ENCODE results near the gene NDUFA12.

DNA sequence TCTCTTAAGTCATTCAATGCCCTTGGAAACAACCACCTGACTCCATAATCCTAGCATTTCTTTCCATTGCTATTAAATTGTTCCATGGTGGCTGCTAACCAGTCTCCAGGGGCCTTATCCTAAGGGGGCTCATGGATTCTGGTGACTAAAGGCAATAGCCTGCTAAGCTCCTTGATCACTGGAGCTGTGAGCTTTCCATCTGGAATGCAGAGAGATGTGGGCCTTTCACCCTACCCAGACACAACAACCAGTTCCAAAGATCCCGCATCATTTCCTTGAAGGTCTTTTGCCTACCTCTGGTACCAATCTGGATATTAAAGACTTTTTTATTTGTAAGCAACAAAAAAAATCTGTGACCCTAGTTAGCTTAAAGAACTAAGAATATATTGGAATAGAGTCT is 32.9 kb downstream of the NDUFA12 start:
- no peak for TF ChIP-seq CTCF (IDR thresholded peaks at IDR 0.05)
- no peak for TF ChIP-seq POLR2A (IDR thresholded peaks at IDR 0.05)

All from heart left ventricle (tissue), 13 donors.